ENCODE measurements around the gene HMGCLL1. TPM values are rescaled to one million over a fixed set of nuclear protein-coding genes. Genes with fewer than 3 reads are reported as not detected.

HMGCLL1 gene
- total RNA-seq, 1 donor = 0.36 TPM

DNA sequence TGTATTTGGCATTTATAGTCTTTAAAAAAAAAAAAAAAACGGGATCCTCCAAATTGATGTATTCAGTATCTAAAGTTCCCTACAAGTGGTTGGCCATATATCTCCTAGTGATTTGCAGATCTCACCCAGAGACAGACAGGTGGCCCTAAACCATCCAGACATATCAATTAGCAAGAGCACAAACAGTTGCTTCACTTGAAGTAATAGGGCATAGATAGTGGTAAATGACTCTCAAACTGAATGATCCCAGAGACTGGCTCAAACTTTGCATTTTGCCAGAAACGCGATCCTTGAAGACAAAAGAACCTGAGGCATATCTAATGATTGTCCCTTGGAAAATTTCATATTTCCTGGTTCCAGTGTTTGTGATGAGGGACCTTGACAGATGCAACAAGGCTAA, 54.6 kb downstream of the HMGCLL1 start:
- no peak for DNase-seq (ENCODE audit: insufficient read length, low spot score, missing footprints)
- TF ChIP-seq, protein P1, sequence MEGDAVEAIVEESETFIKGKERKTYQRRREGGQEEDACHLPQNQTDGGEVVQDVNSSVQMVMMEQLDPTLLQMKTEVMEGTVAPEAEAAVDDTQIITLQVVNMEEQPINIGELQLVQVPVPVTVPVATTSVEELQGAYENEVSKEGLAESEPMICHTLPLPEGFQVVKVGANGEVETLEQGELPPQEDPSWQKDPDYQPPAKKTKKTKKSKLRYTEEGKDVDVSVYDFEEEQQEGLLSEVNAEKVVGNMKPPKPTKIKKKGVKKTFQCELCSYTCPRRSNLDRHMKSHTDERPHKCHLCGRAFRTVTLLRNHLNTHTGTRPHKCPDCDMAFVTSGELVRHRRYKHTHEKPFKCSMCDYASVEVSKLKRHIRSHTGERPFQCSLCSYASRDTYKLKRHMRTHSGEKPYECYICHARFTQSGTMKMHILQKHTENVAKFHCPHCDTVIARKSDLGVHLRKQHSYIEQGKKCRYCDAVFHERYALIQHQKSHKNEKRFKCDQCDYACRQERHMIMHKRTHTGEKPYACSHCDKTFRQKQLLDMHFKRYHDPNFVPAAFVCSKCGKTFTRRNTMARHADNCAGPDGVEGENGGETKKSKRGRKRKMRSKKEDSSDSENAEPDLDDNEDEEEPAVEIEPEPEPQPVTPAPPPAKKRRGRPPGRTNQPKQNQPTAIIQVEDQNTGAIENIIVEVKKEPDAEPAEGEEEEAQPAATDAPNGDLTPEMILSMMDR (IDR thresholded peaks at IDR 0.05; ENCODE audit: extremely low read depth, low read depth, low read length) = no peak
- no peaks in the 10 kb centered on the region for H3K79me2 ChIP-seq (ENCODE audit: insufficient read depth, low read length)
- H3K27me3 ChIP-seq (ENCODE audit: insufficient read depth, low read length) = no peaks in the 10 kb centered on the region
- H2AFZ ChIP-seq (ENCODE audit: low read length) = no peak overlapping the region
- no peak overlapping the region for H3K4me3 ChIP-seq (ENCODE audit: insufficient read depth, low read length)
- H3K9me3 ChIP-seq (ENCODE audit: low read depth, low read length) = no peaks in the 10 kb centered on the region
- no peak overlapping the region for H3K27ac ChIP-seq (ENCODE audit: low read depth, low read length)
- no peak overlapping the region for H3K4me2 ChIP-seq (ENCODE audit: insufficient read depth, low read length)
- H3K36me3 ChIP-seq (ENCODE audit: insufficient read depth, low read length) = no peaks in the 10 kb centered on the region
- no peaks in the 10 kb centered on the region for H3K4me1 ChIP-seq (ENCODE audit: insufficient read depth, low read length)
- H4K20me1 ChIP-seq (ENCODE audit: insufficient read depth, low read length) = no peaks in the 10 kb centered on the region

DNA sequence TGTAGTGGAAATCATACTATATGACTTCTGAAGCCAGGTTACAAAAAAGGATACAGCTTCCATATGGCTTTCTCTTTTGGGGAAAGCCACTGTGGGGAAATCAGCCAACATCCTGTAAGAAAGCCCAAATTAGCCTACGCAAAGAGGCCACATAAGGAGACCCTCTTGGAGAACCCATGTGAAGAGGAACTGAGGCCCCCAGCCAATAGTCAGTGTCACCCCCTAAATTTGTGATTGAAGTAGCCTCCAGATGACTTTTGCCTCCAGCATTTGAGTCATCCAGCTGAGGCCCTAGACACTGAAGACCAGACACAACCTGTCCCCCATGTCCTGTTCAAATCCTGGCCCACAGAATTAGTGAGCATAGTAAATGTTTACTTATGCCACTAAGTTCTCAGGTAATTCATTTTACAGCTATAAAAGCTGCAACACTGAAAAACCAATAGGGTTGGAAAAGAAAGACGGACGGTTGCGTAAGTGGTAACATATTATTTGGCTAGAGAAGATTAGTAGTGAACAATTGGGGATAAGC, 60.4 kb downstream of the HMGCLL1 start:
- no peaks in the 10 kb centered on the region for H3K4me1 ChIP-seq (ENCODE audit: insufficient read depth, low read length)
- H3K27ac ChIP-seq (ENCODE audit: low read depth, low read length) = no peak overlapping the region
- DNase-seq (ENCODE audit: insufficient read length, low spot score, missing footprints) = no peak
- H3K9me3 ChIP-seq (ENCODE audit: low read depth, low read length) = no peaks in the 10 kb centered on the region
- no peak overlapping the region for H2AFZ ChIP-seq (ENCODE audit: low read length)
- H3K36me3 ChIP-seq (ENCODE audit: insufficient read depth, low read length) = no peaks in the 10 kb centered on the region
- no peak overlapping the region for H3K4me3 ChIP-seq (ENCODE audit: insufficient read depth, low read length)
- H3K4me2 ChIP-seq (ENCODE audit: insufficient read depth, low read length) = no peak overlapping the region
- H3K27me3 ChIP-seq (ENCODE audit: insufficient read depth, low read length) = no peaks in the 10 kb centered on the region
- TF ChIP-seq, protein P1 (IDR thresholded peaks at IDR 0.05; ENCODE audit: extremely low read depth, low read depth, low read length) = no peak
- H3K79me2 ChIP-seq (ENCODE audit: insufficient read depth, low read length) = no peaks in the 10 kb centered on the region
- H4K20me1 ChIP-seq (ENCODE audit: insufficient read depth, low read length) = no peaks in the 10 kb centered on the region

DNA sequence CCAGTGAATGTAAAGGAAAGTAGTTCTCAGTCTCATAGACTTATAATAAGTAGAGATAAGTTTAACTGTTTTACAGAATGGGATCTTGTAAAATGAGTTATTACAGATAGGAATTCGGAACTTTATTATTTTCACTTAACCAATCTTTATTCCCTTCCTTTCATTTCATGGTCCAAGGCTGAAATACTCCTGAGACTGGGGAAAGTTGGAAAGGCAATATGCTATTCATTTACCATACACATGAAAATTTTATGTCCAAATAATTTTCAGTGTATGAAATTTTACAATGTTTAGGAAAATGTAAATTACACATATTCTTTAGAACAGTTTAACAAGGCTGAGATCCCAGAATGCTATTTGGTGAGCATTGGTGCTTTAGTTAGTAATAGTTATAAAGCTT, 62.3 kb downstream of the HMGCLL1 start:
- Histone ChIP-seq H3K27ac (ENCODE audit: low read depth, low read length) (no peak overlapping the region), H3K4me3 (ENCODE audit: insufficient read depth, low read length) (no peak overlapping the region), H3K27me3 (ENCODE audit: insufficient read depth, low read length) (no peaks in the 10 kb centered on the region), H3K36me3 (ENCODE audit: insufficient read depth, low read length) (no peaks in the 10 kb centered on the region), H3K4me1 (ENCODE audit: insufficient read depth, low read length) (no peaks in the 10 kb centered on the region), H3K9me3 (ENCODE audit: low read depth, low read length) (no peaks in the 10 kb centered on the region), H3K4me2 (ENCODE audit: insufficient read depth, low read length) (no peak overlapping the region), H3K79me2 (ENCODE audit: insufficient read depth, low read length) (no peaks in the 10 kb centered on the region), H4K20me1 (ENCODE audit: insufficient read depth, low read length) (no peaks in the 10 kb centered on the region), H2AFZ (ENCODE audit: low read length) (no peak overlapping the region)
- TF ChIP-seq, protein P1 (IDR thresholded peaks at IDR 0.05; ENCODE audit: extremely low read depth, low read depth, low read length) = no peak
- DNase-seq (ENCODE audit: insufficient read length, low spot score, missing footprints) = no peak

DNA sequence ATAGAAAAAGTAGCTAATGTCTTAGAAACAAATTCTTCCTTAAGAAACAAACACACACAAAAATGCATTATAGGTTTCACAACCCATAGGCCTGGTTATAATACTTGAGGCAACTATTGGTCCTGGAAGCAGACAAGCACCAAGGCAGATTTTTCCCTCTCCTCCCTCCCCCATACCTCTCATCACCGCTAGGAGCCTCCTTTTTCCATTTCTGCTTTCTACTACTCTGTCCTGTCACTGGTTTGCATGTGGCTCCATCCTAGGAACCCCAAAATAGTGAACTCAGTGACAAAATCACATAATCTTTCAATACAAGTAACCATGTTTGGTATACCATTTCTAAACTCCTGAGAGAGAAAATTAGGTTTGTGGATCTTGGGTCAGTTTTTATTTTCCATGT, 66.1 kb downstream of the HMGCLL1 start:
- Histone ChIP-seq H4K20me1 (ENCODE audit: insufficient read depth, low read length) (no peaks in the 10 kb centered on the region), H3K27me3 (ENCODE audit: insufficient read depth, low read length) (no peaks in the 10 kb centered on the region), H3K4me2 (ENCODE audit: insufficient read depth, low read length) (no peak overlapping the region), H3K27ac (ENCODE audit: low read depth, low read length) (no peak overlapping the region), H3K4me1 (ENCODE audit: insufficient read depth, low read length) (no peaks in the 10 kb centered on the region), H3K4me3 (ENCODE audit: insufficient read depth, low read length) (no peak overlapping the region), H3K9me3 (ENCODE audit: low read depth, low read length) (no peaks in the 10 kb centered on the region), H3K79me2 (ENCODE audit: insufficient read depth, low read length) (no peaks in the 10 kb centered on the region), H2AFZ (ENCODE audit: low read length) (no peak overlapping the region), H3K36me3 (ENCODE audit: insufficient read depth, low read length) (no peaks in the 10 kb centered on the region)
- DNase-seq (ENCODE audit: insufficient read length, low spot score, missing footprints) = no peak
- TF ChIP-seq, protein P1 (IDR thresholded peaks at IDR 0.05; ENCODE audit: extremely low read depth, low read depth, low read length) = no peak

Data from osteoblast (primary cell).